D721Med (cell line): ENCODE data around the gene ADAMTSL1.

ENCODE experiments used
- DNase-seq: peaks from one replicate; pipeline ENCODE4 v3.0.0; 2011; ENCODE audit warnings: low spot score; ENCODE audit not compliant: insufficient read length
- FAIRE-seq: peaks from 2 replicates; lab custom pipeline; 2011; peaks lifted over from hg19 to GRCh38; lab: Jason Lieb, UNC
- TF ChIP-seq, protein P1 (sequence below): IDR thresholded peaks from 2 replicates; pipeline ENCODE4 v1.5.1; 2012; ENCODE audit warnings: mild to moderate bottlenecking, control low read depth; ENCODE audit not compliant: insufficient read depth; ENCODE audit errors: missing control alignments

The ADAMTSL1 gene

DNA sequence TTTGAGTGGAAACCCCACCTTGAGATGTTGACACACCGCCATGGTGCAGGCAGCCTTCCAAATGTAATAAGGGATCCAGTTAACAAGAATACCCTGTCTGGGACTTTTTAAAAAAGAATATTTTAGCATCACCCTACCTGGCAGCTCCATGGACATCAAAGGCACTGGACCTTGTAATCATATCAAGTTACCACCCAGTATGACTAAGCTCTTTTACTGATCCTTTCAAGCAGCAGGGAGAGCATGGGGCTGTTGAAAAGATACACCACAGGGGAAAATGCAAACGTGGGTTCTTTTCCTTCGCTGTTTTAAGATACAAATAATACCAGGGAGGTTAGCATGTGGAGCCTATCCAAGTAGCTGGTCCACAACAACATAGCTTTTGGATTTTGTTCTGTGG lies 347.8 kb downstream of the ADAMTSL1 start:
- TF ChIP-seq, protein P1, sequence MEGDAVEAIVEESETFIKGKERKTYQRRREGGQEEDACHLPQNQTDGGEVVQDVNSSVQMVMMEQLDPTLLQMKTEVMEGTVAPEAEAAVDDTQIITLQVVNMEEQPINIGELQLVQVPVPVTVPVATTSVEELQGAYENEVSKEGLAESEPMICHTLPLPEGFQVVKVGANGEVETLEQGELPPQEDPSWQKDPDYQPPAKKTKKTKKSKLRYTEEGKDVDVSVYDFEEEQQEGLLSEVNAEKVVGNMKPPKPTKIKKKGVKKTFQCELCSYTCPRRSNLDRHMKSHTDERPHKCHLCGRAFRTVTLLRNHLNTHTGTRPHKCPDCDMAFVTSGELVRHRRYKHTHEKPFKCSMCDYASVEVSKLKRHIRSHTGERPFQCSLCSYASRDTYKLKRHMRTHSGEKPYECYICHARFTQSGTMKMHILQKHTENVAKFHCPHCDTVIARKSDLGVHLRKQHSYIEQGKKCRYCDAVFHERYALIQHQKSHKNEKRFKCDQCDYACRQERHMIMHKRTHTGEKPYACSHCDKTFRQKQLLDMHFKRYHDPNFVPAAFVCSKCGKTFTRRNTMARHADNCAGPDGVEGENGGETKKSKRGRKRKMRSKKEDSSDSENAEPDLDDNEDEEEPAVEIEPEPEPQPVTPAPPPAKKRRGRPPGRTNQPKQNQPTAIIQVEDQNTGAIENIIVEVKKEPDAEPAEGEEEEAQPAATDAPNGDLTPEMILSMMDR: no peak
- no peak for FAIRE-seq
- DNase-seq: no peak

DNA sequence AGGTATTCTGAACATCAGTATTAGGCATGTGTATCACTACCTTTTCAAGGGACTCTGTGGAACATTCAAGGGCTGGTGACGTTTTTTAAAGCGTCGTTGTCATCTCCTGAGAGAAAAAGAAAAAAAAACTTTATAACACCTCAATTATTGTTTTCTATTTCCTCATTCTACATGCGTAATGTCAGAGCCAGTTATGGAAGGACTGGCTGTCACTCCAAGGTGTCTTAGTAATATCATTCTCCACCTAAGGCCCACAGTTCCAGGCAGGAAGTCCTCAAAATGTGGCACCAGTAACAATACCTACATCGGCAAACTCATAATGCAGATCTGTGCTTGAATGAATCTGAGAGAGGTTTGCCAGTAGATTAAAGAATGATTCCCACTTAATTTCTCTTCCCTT lies 348.9 kb downstream of the ADAMTSL1 start:
- no peak for FAIRE-seq

DNA sequence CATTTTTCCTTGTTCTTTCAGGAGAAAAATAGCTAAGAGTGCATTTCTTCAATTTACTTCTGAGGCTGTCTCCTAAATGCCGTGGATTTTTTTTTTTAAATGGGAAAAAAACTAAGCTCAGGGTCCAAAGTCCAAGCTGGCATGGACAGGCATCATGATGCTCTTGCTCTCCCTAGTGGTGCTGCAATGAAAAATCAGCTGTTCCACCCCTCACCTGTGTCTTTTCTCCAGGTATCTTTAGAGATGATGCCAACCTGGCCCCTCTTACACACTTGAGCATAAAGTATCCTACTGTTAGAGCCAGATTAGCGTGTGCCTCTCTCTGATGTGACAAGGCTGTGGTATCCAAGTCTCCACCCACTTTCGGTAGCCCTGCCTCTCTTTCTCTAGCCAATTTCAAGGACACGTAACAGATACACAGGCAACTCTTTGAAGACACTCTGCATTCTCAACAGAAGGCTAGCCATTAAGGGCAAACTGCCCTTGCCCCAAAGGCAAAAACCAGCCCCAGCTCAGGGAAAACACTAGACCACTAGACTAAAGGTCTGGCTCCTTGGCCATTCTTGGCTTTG lies 350.2 kb downstream of the ADAMTSL1 start:
- no peak for DNase-seq
- TF ChIP-seq, protein P1: peak; percentile 28
- no peak for FAIRE-seq

More for the DNA sequence above, 348.9 kb downstream of the ADAMTSL1 start:
- DNase-seq: no peak
- TF ChIP-seq, protein P1: no peak

GRCh38 chr9:18825656-18826170 lies 351.8 kb downstream of the ADAMTSL1 start:
- TF ChIP-seq, protein P1: no peak
- DNase-seq (no peak), FAIRE-seq (no peak)

GRCh38 chr9:18826248-18826647 lies 352.3 kb downstream of the ADAMTSL1 start:
- TF ChIP-seq, protein P1: no peak
- FAIRE-seq (no peak), DNase-seq (no peak)

GRCh38 chr9:18829066-18829465 lies 355.1 kb downstream of the ADAMTSL1 start:
- no peak for FAIRE-seq
- DNase-seq: no peak
- TF ChIP-seq, protein P1: no peak

DNA sequence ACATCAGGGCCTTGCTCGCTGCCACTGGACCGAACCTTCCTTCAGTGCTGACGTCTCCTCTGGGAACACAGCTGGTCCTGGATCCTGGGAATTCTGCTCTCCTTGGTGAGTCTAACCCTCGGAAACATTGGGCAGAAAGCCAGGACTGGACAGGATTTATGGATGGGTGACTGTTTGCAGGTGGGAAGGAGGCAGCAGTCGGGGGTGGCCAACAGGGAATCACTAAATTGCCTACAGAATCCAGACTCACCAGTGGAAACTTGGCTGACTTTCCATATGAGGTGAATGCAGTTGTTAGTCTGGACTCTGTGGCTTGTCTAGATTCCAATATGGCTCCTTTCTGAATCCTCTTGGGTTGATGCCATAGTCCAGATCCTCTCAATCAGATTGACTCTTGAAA lies 355.9 kb downstream of the ADAMTSL1 start:
- TF ChIP-seq, protein P1: no peak
- no peak for DNase-seq
- FAIRE-seq: no peak
